ENCODE data around the gene MSL3. TPM values are rescaled to one million over a fixed set of nuclear protein-coding genes. Genes with fewer than 3 reads are reported as not detected.

The MSL3 gene
- total and polyA plus RNA-seq, 2 of the 8 experiments (the other 6 are each of a cell fraction or from before 2014, with no cell fraction given), result 10.6 to 12.3 TPM

- TF ChIP-seq CHD7 (IDR thresholded peaks at IDR 0.05; ENCODE audit: insufficient replicate concordance, low read length), result no peak
- no peak for TF ChIP-seq E2F6 (IDR thresholded peaks at IDR 0.05)
Observed at GRCh38 chrX:11722304-11722703, 35.7 kb upstream of the MSL3 start (continued).

All from H1 (cell line).